Tibial nerve (tissue), 4 donors: ENCODE measurements around the gene IZUMO1.

ENCODE experiments used
- CTCF ChIP-seq, 5 experiments: fragments of 200-600 bp in 3 of 5; fragments of 450-650 bp in 2 of 5; sonication (generic) in 3 of 5; IDR thresholded peaks; one replicate each; pipeline ENCODE4 v1.5.1; 2016 to 2019; ENCODE audit warnings: antibody characterized with exemption in 5 of 5, mild to moderate bottlenecking in 3 of 5, moderate library complexity in 2 of 5
- EP300 ChIP-seq, 2 donors: sonication (generic); formaldehyde crosslinking; IDR thresholded peaks; one replicate each; pipeline ENCODE4 v1.6.1; 2017; ENCODE audit warnings: antibody characterized with exemption in 2 of 2, mild to moderate bottlenecking in 1 of 2
- POLR2A ChIP-seq, 2 donors: fragments of 450-650 bp; IDR thresholded peaks; one replicate each; pipeline ENCODE4 v1.6.1; 2017; ENCODE audit warnings: antibody characterized with exemption in 2 of 2, mild to moderate bottlenecking in 2 of 2, moderate library complexity in 2 of 2

DNA sequence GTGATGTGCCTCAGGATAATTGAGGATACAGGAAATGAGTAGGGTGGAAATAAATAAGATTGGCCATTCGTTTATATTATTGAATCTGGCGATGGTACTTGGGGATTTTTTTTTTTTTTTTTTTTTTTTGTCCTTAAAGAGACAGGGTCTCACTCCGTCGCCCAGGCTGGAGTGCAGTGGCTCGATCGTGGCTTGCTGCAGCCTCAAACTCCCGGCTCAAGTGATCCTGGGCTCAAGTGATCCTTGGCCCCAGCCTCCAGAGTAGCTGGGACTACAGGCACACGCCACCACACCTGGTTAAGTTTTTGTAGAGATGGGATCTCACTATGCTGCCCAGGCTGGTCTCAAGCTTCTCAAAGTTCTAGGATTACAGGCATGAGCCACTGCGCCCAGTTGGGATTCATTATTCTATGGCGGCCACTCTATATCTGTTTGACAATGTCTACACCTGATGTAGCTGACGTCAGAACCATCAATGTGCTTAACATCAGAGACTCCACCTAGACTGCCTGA is 24.5 kb downstream of the IZUMO1 start:
- TF ChIP-seq CTCF (IDR thresholded peaks at IDR 0.05) = no peak
- TF ChIP-seq POLR2A (IDR thresholded peaks at IDR 0.05) = no peak
- TF ChIP-seq EP300 (IDR thresholded peaks at IDR 0.05) = no peak
